ENCODE results near the gene VDAC1. TPM values are rescaled to one million over a fixed set of nuclear protein-coding genes. Genes with fewer than 3 reads are reported as not detected.

Gene VDAC1
- total and polyA plus RNA-seq, 2 of the 8 experiments (the other 6 are each of a cell fraction or from before 2014, with no cell fraction given) = 111 to 301 TPM

DNA sequence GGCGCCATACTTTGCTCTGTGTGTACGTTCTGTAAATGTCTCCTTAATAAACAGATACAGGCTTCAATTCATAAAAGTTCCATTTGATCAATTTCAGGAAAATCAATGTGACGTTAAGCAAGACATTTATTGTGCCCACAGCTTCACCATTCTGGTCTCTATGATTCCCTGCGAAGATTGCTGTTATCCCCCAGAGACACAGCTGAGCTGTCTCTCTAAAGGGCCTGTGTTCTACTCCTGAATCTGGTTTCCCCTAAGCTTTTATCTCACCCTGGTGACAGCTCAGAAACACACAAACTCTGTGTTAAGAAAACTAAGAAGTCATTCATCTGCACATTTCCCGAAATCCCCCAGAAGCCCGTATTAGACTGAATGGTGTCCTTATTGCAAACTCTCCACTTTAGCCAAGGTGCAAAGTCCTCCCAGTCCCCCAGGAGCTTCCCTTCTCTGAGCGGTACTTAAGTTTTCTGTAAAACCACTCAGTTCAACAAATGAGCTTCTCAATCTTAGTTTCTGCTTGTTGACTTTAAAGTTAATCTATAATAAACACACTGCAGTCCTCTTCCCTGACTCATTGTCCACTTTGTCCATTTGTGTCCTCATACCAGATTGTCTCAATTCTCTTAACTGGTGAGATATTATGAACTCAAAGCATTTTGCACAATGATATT lies 35.0 kb downstream of the VDAC1 start:
- Histone ChIP-seq H2BK20ac (ENCODE audit: low read length) (no peak overlapping the region), H3K4me3 (ENCODE audit: extremely low read depth in 1 of 4, insufficient read depth in 2 of 4, low read depth in 3 of 4, low read length in 4 of 4) (no peak overlapping the region), H3K56ac (replicated peaks; ENCODE audit: insufficient read length, low read depth, low read length) (no peak overlapping the region), H4K91ac (replicated peaks; ENCODE audit: insufficient read length, low read length) (no peak overlapping the region), H2AK5ac (ENCODE audit: low read depth, low read length) (no peak overlapping the region), H3K9me3 (ENCODE audit: insufficient read depth in 2 of 2, low read depth in 1 of 2, low read length in 1 of 2) (no peaks in the 10 kb centered on the region), H2BK5ac (ENCODE audit: low read depth, low read length) (no peak overlapping the region), H3K79me2 (ENCODE audit: control insufficient read depth in 1 of 2, insufficient read depth in 2 of 2, low read length in 2 of 2) (peaks cover 0 to 24% of the 10 kb centered on the region in 2 experiments; a peak in 2 of 4 replicates), H4K8ac (ENCODE audit: extremely low read depth, insufficient read depth, low read length) (no peak overlapping the region), H3K27me3 (replicated peaks in 1 of 4; ENCODE audit: control insufficient read depth in 3 of 4, extremely low read depth in 1 of 4, insufficient read depth in 3 of 4, low read length in 3 of 4) (no peaks in the 10 kb centered on the region), H3K23me2 (ENCODE audit: low read depth, low read length) (peaks cover 6% of the 10 kb centered on the region; the same call in 1 of the 2 replicates), H2AFZ (ENCODE audit: low read length) (no peak overlapping the region), H3K23ac (ENCODE audit: insufficient read length) (no peak overlapping the region), H3K9ac (replicated peaks in 1 of 4; ENCODE audit: extremely low read depth in 1 of 4, low read depth in 3 of 4, low read length in 3 of 4) (no peak overlapping the region), H4K5ac (ENCODE audit: insufficient read length, low read depth, low read length) (no peak overlapping the region), H2BK120ac (replicated peaks; ENCODE audit: low read depth, low read length) (no peak overlapping the region), H3K36me3 (ENCODE audit: control insufficient read depth in 2 of 4, insufficient read depth in 4 of 4, low read length in 3 of 4) (peaks cover 14 to 26% (median 20%) of the 10 kb centered on the region in 4 experiments), H3K4me2 (ENCODE audit: insufficient read depth in 1 of 2, low read depth in 2 of 2, low read length in 2 of 2) (no peak overlapping the region; a peak in 1 of 4 replicates), H2BK15ac (ENCODE audit: low read length) (no peak overlapping the region), H3K4ac (replicated peaks; ENCODE audit: insufficient read length, low read depth, low read length) (no peak overlapping the region), H4K20me1 (replicated peaks in 1 of 2; ENCODE audit: control insufficient read depth in 1 of 2, insufficient read depth in 2 of 2, low read length in 2 of 2) (no peaks in the 10 kb centered on the region), H3K27ac (ENCODE audit: low read depth, low read length) (no peak overlapping the region), H3K14ac (ENCODE audit: insufficient read length) (no peak overlapping the region), H2BK12ac (ENCODE audit: low read depth, low read length) (no peak overlapping the region), H3K4me1 (replicated peaks in 1 of 4; ENCODE audit: control insufficient read depth in 3 of 4, insufficient read depth in 4 of 4, low read length in 3 of 4) (peaks cover 0 to 3% (median under 1%) of the 10 kb centered on the region in 4 experiments; a peak in 1 of 7 replicates), H3K18ac (ENCODE audit: extremely low read depth, low read length) (no peak overlapping the region), H3K79me1 (ENCODE audit: low read depth, low read length) (peaks cover 2% of the 10 kb centered on the region)
- FAIRE-seq (no peak), DNase-seq (ENCODE audit: low read depth in 1 of 2, low spot score in 2 of 2) (no peak)
- ChIA-PET POLR2A (ENCODE audit: partially characterized antibody) (interaction anchor here (0.9 to 2.2 kb wide), 7 partner anchors 10 to 60 kb away, joined by 3 to 10 read pairs (median 3); partner anchors contain the start of gene VDAC1), CTCF (ENCODE audit: partially characterized antibody) (interaction anchor here (0.6 to 2.4 kb wide), 9 partner anchors 10 to 813 kb away, joined by 3 to 13 read pairs (median 4); no protein-coding TSS in a partner anchor)
- no peak for TF ChIP-seq BRCA1 (IDR thresholded peaks at IDR 0.05; ENCODE audit: low read depth, low read length)
- TF ChIP-seq TBP (IDR thresholded peaks at IDR 0.05; ENCODE audit: low read depth, low read length) = no peak
- TF ChIP-seq CTBP2 (IDR thresholded peaks at IDR 0.05; ENCODE audit: borderline replicate concordance, insufficient read depth, insufficient read length, low read length) = no peak
- TF ChIP-seq TEAD4 (IDR thresholded peaks at IDR 0.05; ENCODE audit: low read depth, low read length) = no peak
- no peak for TF ChIP-seq BCL11A (IDR thresholded peaks at IDR 0.05; ENCODE audit: low read depth in 2 of 2, low read length in 2 of 2)
- TF ChIP-seq HDAC2 (IDR thresholded peaks at IDR 0.05; ENCODE audit: borderline replicate concordance in 1 of 2, low read depth in 2 of 2, low read length in 2 of 2) = no peak
- no peak for TF ChIP-seq CBX5 (IDR thresholded peaks at IDR 0.05; ENCODE audit: low read depth, low read length)
- TF ChIP-seq E2F6 (IDR thresholded peaks at IDR 0.05) = no peak
- 90% methylated on average over 7 of the region's 7 CpGs; no CpG with 5 or more reads in 1 of the 2 experiments for WGBS, 2 experiments (ENCODE audit: extremely low coverage in 1 of 2, insufficient coverage in 1 of 2, insufficient read length in 1 of 2, insufficient replicate concordance in 2 of 2, low coverage in 1 of 2, low lambda C conversion rate in 2 of 2, missing lambda C conversion rate in 1 of 2)

All from H1 (cell line).